ENCODE results near the gene THPO. TPM values are rescaled to one million over a fixed set of nuclear protein-coding genes. Genes with fewer than 3 reads are reported as not detected.

THPO gene
- total and polyA plus RNA-seq, 9 of the 15 experiments (the other 6 are each of a cell fraction or from before 2014, with no cell fraction given): 0.11 to 1.1 (median 0.35) TPM; not detected in 1

- TF ChIP-seq KDM5B (IDR thresholded peaks at IDR 0.05; ENCODE audit: insufficient replicate concordance, low read depth, low read length): no peak
- TF ChIP-seq REST (IDR thresholded peaks at IDR 0.05; ENCODE audit: borderline replicate concordance): no peak
- no peak for TF ChIP-seq REST (CRISPR knock-in tag; IDR thresholded peaks at IDR 0.05; ENCODE audit: low read depth)
- TF ChIP-seq CTCF (IDR thresholded peaks at IDR 0.05 in 2 of 3, conservative IDR thresholded peaks at IDR 0.05 in 1 of 3; ENCODE audit: insufficient read depth in 2 of 3, low read depth in 1 of 3, low read length in 3 of 3): no peak
- TF ChIP-seq ZBTB7A (IDR thresholded peaks at IDR 0.05; ENCODE audit: borderline replicate concordance, control insufficient read depth, low read depth, low read length): peak; percentile 40; the same call in 1 of the 2 replicates
- TF ChIP-seq TCF3 (CRISPR knock-in tag; IDR thresholded peaks at IDR 0.05): 0 out of 2 replicates have a peak, but pooled peaks have one; percentile 32
- TF ChIP-seq, protein P1, sequence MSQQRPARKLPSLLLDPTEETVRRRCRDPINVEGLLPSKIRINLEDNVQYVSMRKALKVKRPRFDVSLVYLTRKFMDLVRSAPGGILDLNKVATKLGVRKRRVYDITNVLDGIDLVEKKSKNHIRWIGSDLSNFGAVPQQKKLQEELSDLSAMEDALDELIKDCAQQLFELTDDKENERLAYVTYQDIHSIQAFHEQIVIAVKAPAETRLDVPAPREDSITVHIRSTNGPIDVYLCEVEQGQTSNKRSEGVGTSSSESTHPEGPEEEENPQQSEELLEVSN (IDR thresholded peaks at IDR 0.05; ENCODE audit: borderline replicate concordance in 1 of 2, extremely low read depth in 1 of 2, insufficient read depth in 1 of 2, insufficient read length in 1 of 2, low read depth in 1 of 2, low read length in 1 of 2, poor library complexity in 1 of 2, severe bottlenecking in 1 of 2): peak in 1 of 2 experiments; percentile 13
- TF ChIP-seq ARID1B (IDR thresholded peaks at IDR 0.05): peak; percentile 75
- peak; percentile 87 for TF ChIP-seq GATA2 (CRISPR knock-in tag; IDR thresholded peaks at IDR 0.05)
- TF ChIP-seq KDM2B (CRISPR knock-in tag; IDR thresholded peaks at IDR 0.05): no peak
- no peak for TF ChIP-seq HDAC8 (tag; IDR thresholded peaks at IDR 0.05)
- TF ChIP-seq TCF15 (CRISPR knock-in tag; IDR thresholded peaks at IDR 0.05): no peak
Measured at GRCh38 chr3:184334470-184335158, 43.4 kb downstream of the THPO start (continued).

Measured in K562 (cell line).